ENCODE results near the gene RHOBTB1. TPM values are rescaled to one million over a fixed set of nuclear protein-coding genes. Genes with fewer than 3 reads are reported as not detected.
"Not testable (repeated sequence)": the region's sequence is repeated elsewhere in the genome, so short reads cannot be mapped to it uniquely, and the experiment has no call there.

The RHOBTB1 gene
- total RNA-seq, 2 experiments from 2014 or later = 0.06 to 0.07 TPM

DNA sequence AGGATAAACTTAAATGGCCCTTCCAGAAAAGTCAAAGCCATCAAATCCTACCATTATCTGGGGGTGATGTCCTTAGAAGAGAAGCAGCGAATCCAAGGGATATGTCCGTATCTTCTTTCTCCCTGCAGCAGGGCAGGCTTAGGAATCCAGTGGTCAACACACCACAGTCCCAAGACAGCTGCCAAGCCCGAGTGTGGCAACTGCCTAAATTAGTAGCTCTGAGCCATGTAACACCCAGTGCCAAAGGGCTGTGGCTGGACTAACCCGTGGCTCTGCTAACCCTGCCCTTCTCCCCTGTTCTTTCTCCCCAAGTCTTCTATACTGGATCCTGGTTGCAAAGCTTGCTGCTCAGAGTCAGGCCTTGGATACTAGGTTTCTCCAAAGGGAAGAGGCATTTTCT, 90.9 kb downstream of the RHOBTB1 start:
- ChIA-PET CTCF (no interaction called here), POLR2A (no interaction called here)
- Mint-ChIP-seq H3K4me1 (no peaks in the 10 kb centered on the region), H3K9me3 (no peaks in the 10 kb centered on the region), H3K27ac (no peak overlapping the region), H3K27me3 (peaks cover 4% of the 10 kb centered on the region), H3K4me3 (no peak overlapping the region), H3K36me3 (ENCODE audit: low read depth) (no peaks in the 10 kb centered on the region)
- DNase-seq = no peak

DNA sequence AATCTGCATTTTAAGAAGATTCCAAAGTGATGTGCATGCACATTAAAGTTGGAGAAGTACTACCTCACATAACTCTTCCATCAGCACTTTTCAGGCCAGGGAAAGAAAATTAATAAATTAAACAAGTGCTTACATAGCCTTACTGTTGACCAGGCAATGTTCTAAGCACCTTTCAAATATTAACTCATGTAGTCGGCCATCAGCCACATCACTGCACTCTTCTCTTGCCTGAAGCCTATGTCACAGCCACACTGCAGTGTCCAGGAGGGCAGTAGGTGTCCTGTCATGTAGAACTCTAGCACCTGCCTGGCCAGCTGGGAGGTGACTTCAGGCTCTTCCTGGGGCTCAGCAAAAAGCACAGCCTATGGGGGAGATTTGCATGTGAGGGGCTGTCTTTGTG, 94.2 kb downstream of the RHOBTB1 start:
- Mint-ChIP-seq H3K4me1 (no peaks in the 10 kb centered on the region), H3K36me3 (ENCODE audit: low read depth) (no peaks in the 10 kb centered on the region), H3K27me3 (peaks cover 3% of the 10 kb centered on the region), H3K4me3 (no peak overlapping the region), H3K27ac (no peak overlapping the region), H3K9me3 (no peaks in the 10 kb centered on the region)
- DNase-seq = no peak
- CTCF ChIA-PET = no interaction called here
- POLR2A ChIA-PET = no interaction called here

DNA sequence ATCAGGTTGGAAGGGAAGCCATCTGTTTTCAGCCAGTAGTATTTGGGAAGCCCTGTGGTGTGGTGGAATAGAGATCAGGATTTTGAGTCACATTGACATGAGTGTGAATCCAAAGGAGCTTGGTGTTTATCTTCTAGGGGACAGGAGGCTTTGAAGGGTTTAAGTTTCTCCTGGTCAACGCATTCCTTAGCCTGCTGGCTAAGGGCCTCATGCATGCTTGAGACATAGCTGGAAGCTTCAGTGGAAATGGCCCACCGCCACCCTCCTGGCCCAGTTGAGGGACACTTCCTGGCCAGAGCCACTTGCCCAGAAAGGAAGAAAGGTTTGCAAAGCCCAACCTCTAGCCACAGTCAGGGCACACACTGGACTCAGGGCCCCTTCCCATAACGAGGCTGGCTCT, 94.8 kb downstream of the RHOBTB1 start:
- POLR2A ChIA-PET = no interaction called here
- Mint-ChIP-seq H3K36me3 (ENCODE audit: low read depth) (no peaks in the 10 kb centered on the region), H3K4me1 (no peaks in the 10 kb centered on the region), H3K9me3 (no peaks in the 10 kb centered on the region), H3K4me3 (no peak overlapping the region), H3K27ac (no peak overlapping the region), H3K27me3 (peaks cover 3% of the 10 kb centered on the region)
- DNase-seq = no peak
- CTCF ChIA-PET = no interaction called here

DNA sequence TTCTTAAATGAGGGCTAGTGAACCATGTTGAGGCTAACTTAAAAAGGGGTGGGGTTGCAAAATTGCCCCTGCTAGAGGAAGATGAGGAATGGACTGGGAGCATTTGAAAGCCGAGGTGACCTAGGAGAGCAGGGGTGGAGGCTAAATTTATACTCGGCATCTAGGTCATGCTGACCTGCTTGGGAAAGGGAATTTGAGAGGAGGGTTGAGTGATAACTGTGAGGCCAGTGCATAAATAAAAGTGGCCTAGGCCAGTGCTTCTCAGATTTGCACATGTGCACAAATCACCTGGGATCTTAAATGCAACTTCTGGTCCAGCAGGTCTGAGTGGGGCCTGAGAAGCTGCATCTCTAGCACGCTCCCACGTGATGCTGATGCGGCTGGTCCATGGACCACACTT, 95.3 kb downstream of the RHOBTB1 start:
- Mint-ChIP-seq H3K9me3 (no peaks in the 10 kb centered on the region), H3K27ac (no peak overlapping the region), H3K4me3 (no peak overlapping the region), H3K4me1 (no peaks in the 10 kb centered on the region), H3K36me3 (ENCODE audit: low read depth) (no peaks in the 10 kb centered on the region), H3K27me3 (peaks cover 3% of the 10 kb centered on the region)
- DNase-seq = no peak
- ChIA-PET POLR2A (no interaction called here), CTCF (no interaction called here)

DNA sequence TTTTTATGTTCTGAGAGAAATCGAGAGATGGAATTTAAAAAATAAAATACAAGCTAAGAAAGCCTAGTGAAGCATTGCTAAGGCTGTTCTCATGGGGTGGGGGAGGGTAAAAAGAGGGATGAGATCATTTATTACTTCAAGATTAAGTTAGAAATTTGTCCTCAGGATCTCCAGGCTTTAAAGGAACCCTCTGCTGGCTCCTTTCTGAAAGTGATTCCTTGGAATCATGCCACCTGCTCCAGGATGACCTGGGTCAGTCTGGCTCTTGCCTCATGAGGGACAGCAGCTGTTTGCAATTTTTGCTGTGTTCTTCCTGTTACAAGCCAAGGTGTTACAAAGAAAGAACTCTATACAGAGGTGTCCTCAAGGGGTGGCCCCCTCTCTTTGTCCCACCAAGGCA, 95.9 kb downstream of the RHOBTB1 start:
- no peak overlapping the region for H3K4me3 Mint-ChIP-seq
- peaks cover 3% of the 10 kb centered on the region for H3K27me3 Mint-ChIP-seq
- no peak for DNase-seq
- H3K27ac Mint-ChIP-seq = no peak overlapping the region
- no peaks in the 10 kb centered on the region for H3K9me3 Mint-ChIP-seq
- no peaks in the 10 kb centered on the region for H3K36me3 Mint-ChIP-seq (ENCODE audit: low read depth)
- ChIA-PET POLR2A (no interaction called here), CTCF (no interaction called here)
- no peaks in the 10 kb centered on the region for H3K4me1 Mint-ChIP-seq

DNA sequence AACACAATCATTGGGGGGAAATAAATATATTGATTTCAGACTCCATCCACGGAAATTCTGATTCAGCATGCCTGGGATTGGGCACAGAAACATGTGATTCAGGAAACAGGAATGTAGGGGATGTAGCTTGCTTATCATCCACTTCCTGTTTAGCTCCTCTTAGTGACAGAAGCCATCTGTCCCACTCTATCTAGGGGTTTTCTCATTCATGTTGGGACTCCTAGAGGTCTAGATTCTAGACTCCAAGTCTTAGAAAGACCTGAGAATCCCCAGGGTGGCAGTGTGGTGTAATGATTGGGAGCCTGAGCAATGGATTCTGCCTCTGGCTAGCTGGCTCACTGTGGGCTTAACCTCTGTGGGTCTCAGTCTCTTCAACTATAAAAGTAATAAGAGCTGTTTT, 97.8 kb downstream of the RHOBTB1 start:
- Mint-ChIP-seq H3K27me3 (peaks cover 3% of the 10 kb centered on the region), H3K27ac (no peak overlapping the region), H3K4me1 (no peaks in the 10 kb centered on the region), H3K9me3 (no peaks in the 10 kb centered on the region), H3K36me3 (ENCODE audit: low read depth) (no peaks in the 10 kb centered on the region), H3K4me3 (no peak overlapping the region)
- POLR2A ChIA-PET = no interaction called here
- CTCF ChIA-PET = interaction anchor here (0.6 kb wide), 1 partner anchor 34 kb away, joined by 4 read pairs; no protein-coding TSS in a partner anchor
- DNase-seq = no peak

DNA sequence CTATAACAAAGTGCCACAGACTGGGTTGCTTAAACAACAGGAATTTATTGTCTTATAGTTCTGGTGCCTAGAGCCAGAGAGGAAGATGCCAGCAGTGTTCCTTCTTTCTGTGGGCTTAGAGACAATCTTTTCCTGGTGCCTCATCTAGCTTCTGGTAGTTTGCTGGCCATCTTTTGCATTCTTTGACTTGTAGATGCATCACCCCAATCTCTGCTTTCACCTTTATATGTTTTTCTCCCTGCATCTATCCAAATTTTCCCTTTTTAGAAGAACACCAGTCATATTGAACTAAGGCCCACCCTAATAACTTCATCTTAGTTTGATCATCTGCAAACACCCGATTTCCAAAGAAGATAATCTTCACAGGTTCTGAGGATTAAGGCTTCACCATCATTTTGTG, 98.9 kb downstream of the RHOBTB1 start:
- ChIA-PET CTCF (no interaction called here), POLR2A (no interaction called here)
- Mint-ChIP-seq H3K36me3 (ENCODE audit: low read depth) (no peaks in the 10 kb centered on the region), H3K4me1 (no peaks in the 10 kb centered on the region), H3K27me3 (peaks cover 3% of the 10 kb centered on the region), H3K27ac (no peak overlapping the region), H3K4me3 (no peak overlapping the region), H3K9me3 (no peaks in the 10 kb centered on the region)
- DNase-seq = no peak

DNA sequence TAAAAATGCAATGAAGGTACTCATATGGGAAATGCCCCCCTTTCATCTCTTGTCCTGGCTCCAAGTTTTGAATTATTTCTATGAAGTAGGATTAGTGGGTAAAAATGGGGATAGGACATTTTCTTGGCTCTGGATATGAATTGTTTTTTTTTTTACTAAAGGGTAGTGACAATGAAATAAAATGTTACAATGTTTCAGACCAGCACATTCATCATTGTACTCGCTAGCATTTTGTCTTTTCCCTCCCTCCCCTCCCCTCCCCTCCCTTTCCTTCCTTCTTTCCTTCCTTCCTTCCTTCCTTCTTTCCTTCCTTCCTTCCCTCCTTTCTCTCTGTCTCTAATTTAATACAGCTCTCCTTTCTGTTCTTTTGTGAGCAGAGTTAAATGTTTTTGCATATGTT, 101.3 kb downstream of the RHOBTB1 start:
- no peaks in the 10 kb centered on the region for H3K9me3 Mint-ChIP-seq
- peaks cover 6% of the 10 kb centered on the region for H3K27me3 Mint-ChIP-seq
- POLR2A ChIA-PET = no interaction called here
- H3K4me3 Mint-ChIP-seq = no peak overlapping the region
- CTCF ChIA-PET = no interaction called here
- no peak for DNase-seq
- no peak overlapping the region for H3K27ac Mint-ChIP-seq
- no peaks in the 10 kb centered on the region for H3K4me1 Mint-ChIP-seq
- no peaks in the 10 kb centered on the region for H3K36me3 Mint-ChIP-seq (ENCODE audit: low read depth)

DNA sequence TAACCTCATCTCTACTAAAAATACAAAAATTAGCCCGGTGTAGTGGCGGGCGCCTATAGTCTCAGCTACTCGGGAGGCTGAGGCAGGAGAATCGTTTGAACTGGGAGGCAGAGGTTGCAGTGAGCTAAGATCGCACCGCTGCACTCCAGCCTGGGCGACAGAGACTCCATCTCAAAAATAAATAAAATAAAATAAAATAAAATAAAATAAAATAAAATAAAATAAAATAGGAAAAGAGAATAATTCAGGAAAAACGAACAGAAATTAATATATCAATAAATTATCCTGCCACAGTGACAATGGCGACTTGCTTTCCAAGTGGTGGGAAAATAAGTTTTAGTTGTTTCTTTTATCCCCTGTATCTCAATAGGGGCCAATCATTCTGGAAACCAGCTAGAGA, 102.8 kb downstream of the RHOBTB1 start:
- H3K36me3 Mint-ChIP-seq (ENCODE audit: low read depth); H3K27ac Mint-ChIP-seq; H3K9me3 Mint-ChIP-seq; H3K4me3 Mint-ChIP-seq; DNase-seq; POLR2A ChIA-PET; H3K4me1 Mint-ChIP-seq; H3K27me3 Mint-ChIP-seq: not testable (repeated sequence)
- CTCF ChIA-PET = interaction anchor here (0.7 kb wide), 2 partner anchors 10 to 44 kb away, joined by 3 read pairs; no protein-coding TSS in a partner anchor

DNA sequence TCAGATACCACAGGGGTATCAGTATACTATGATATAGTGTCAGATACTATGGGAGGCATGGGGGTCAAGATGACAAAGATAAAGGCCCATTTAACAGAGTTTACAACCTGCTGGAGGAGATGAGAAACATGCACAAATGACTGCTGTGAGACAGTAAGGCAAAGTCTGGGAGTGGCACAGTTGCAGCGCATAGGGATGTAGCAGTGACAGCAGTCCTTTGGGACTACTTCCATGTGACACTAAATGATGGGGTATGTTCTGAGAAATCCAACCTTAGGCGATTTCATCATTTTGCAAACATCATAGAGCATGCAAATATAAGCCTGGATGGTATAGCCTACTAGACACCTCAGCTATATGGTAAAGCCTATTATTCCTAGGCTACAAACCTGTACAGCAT, 108.9 kb downstream of the RHOBTB1 start:
- Mint-ChIP-seq H3K4me3 (no peak overlapping the region), H3K4me1 (no peaks in the 10 kb centered on the region), H3K27me3 (peaks cover 5% of the 10 kb centered on the region), H3K9me3 (no peaks in the 10 kb centered on the region), H3K27ac (no peak overlapping the region), H3K36me3 (ENCODE audit: low read depth) (no peaks in the 10 kb centered on the region)
- ChIA-PET CTCF (no interaction called here), POLR2A (no interaction called here)
- no peak for DNase-seq

DNA sequence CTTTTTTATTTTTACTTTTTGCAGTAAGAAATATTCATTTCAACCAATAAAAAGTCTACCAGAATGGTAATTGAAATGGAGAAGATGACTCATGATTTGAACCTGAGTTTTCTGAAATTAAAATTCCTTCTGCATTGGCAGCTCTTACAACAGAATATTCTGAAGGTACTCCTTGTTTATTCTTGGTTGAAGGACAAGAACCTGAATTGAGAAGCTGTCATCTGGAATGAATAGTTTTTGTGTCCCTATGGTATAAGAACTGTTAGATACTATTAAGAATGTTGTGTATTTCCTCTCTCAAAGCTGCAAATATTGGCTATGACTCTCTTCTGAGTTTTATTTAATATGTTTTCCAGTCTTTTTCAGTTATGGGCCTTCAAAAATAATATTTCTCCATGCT, 109.6 kb downstream of the RHOBTB1 start:
- no peak overlapping the region for H3K4me3 Mint-ChIP-seq
- H3K27ac Mint-ChIP-seq = no peak overlapping the region
- no peaks in the 10 kb centered on the region for H3K4me1 Mint-ChIP-seq
- H3K27me3 Mint-ChIP-seq = peaks cover 5% of the 10 kb centered on the region
- ChIA-PET POLR2A (no interaction called here), CTCF (no interaction called here)
- no peaks in the 10 kb centered on the region for H3K36me3 Mint-ChIP-seq (ENCODE audit: low read depth)
- no peak for DNase-seq
- H3K9me3 Mint-ChIP-seq = no peaks in the 10 kb centered on the region

DNA sequence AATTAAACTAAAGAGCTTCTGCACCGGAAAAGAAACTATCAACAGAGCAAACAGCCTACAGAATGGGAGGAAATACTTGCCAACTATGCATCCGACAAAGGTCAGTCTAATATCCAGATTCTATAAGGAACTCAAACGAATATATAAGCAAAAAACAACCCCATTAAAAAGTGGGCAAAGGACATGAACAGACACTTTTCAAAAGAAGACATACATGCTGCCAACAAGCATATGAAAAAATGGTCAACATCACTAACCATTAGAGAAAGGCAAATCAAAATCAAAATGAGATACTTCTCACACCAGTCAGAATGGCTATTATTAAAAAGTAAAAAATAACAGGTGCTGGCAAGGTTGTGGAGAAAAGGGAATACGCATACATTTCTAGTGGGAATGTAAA, 111.8 kb downstream of the RHOBTB1 start:
- DNase-seq; CTCF ChIA-PET; H3K27me3 Mint-ChIP-seq; H3K4me3 Mint-ChIP-seq; H3K9me3 Mint-ChIP-seq; H3K36me3 Mint-ChIP-seq (ENCODE audit: low read depth); H3K27ac Mint-ChIP-seq; POLR2A ChIA-PET: not testable (repeated sequence)
- peaks cover 12% of the 10 kb centered on the region for H3K4me1 Mint-ChIP-seq

DNA sequence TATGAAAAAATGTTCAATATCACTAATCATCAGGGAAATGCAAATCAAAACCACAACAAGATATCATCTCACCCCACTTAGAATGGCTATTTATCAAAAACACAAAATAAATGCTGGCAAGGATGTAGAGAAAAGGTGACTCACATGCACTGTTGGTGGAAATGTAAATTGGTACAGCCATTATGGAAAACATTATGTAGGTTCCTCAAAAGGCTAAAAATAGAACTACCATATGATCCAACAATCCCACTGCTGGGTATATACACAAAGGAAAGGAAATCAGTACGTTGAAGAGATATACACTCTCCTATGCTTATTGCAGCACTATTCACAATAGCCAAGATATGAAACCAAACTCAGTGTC, 115.5 kb downstream of the RHOBTB1 start:
- CTCF ChIA-PET = no interaction called here
- no peaks in the 10 kb centered on the region for H3K36me3 Mint-ChIP-seq (ENCODE audit: low read depth)
- H3K4me3 Mint-ChIP-seq = no peak overlapping the region
- POLR2A ChIA-PET = no interaction called here
- no peaks in the 10 kb centered on the region for H3K27me3 Mint-ChIP-seq
- DNase-seq = no peak
- H3K27ac Mint-ChIP-seq = no peak overlapping the region
- peaks cover 12% of the 10 kb centered on the region for H3K4me1 Mint-ChIP-seq
- H3K9me3 Mint-ChIP-seq = no peaks in the 10 kb centered on the region

DNA sequence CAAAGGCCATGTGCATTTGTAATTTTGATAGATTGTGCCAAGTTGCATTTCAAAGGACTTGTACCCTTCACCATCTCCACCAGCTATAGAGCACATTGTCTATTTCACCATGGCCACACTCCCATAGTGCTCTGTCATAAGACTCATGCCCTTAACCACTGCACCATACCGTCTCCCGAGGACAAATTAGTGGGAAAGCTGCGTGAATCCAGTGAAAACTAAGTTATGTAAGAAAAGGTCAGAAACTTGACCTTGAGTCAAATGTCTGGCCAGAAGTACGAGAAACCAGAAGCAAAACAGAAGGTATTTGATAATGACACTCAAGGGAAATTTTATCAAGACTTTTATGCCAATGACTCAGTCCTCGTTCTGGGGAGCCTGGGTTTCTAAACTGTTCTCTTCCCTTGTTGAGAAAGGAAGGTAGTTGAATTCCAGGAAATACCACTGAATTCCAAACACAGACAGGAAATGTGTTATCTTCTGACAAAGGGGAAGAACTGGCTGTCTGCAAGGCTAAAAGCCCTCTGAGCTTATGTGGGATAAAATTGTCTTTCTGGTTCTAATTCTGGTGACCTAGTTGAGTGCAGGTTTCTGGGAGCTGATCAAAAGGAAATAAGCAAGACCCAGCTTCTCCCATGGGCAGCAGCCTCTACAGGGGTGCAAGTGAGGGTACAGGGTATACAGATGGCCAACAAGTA, 116.0 kb downstream of the RHOBTB1 start:
- ChIA-PET POLR2A (no interaction called here), CTCF (no interaction called here)
- H3K36me3 Mint-ChIP-seq (ENCODE audit: low read depth) = no peaks in the 10 kb centered on the region
- DNase-seq = no peak
- H3K9me3 Mint-ChIP-seq = no peaks in the 10 kb centered on the region
- H3K27ac Mint-ChIP-seq = no peak overlapping the region
- H3K4me1 Mint-ChIP-seq = peaks cover 12% of the 10 kb centered on the region
- no peak overlapping the region for H3K4me3 Mint-ChIP-seq
- H3K27me3 Mint-ChIP-seq = no peaks in the 10 kb centered on the region
